GM19452 (cell line): ENCODE measurements around the gene PSMF1.
"Not testable (repeated sequence)": the region's sequence is repeated elsewhere in the genome, so short reads cannot be mapped to it uniquely, and the experiment has no call there.

Experiments
- ATAC-seq: cut with Tn5 transposase; IDR thresholded peaks from one replicate; pipeline ENCODE4 v1.9.1; 2021; ENCODE audit not compliant: unreplicated experiment

PSMF1 gene

DNA sequence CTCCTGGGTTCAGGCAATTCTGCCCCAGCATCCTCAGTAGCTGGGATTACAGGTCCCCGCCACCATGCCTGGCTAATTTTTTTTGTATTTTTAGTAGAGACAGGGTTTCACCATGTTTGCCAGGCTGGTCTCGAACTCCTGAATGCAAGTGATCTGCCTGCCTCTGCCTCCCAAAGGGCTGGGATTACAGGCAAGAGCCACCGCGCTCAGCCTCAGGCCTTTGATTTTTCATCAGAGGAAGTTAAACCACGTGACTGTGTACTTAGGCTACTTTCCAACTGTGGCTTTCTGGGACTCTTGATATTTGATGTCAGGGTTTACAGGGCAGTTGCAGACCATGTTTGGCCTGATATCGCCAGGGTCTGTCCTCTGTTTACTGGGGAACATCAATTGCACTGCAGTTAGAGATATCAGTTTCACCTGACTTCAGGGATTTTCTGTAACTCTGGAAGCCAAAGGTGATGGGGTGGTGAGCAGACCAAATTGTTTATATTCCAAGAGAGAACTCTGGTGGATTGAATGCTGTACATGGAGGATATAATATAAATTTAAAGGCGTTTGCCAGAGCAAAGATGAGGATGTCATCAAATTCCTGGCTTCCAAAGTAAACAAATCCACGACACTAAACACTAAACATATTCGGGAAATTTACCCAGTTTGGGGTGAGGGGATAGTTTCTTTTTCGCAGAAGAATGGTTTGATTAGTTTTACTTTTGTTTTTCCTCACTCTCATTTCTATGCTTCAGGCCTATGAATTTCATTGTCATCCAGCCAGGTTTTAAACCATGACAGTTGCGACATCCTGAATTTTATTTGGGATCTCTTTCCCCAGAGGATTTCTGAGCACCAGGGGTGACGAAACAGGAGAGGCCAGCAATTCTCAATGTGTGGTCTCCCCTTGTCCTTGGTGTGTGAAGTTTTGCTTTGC lies 4.2 kb downstream of the PSMF1 start:
- ATAC-seq, result no peak

DNA sequence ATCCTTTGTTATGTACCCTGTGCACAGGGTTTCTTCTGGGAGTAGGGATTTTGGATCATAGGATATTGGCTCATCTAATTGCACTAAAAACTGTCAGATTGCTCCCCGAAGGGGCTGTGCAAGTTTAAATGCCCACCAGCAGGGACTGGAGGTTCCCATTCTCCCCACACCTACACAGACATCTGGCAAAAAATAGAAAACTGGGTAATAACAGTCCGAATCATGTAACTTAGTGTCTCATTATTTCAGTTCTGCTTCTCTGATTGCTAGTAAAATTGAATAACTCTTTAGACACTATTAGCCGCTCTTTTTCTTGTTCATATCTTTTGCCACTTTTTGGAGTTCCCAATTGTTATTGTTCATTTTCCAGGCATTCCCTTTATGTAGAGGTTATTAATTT lies 5.3 kb downstream of the PSMF1 start:
- no peak for ATAC-seq

DNA sequence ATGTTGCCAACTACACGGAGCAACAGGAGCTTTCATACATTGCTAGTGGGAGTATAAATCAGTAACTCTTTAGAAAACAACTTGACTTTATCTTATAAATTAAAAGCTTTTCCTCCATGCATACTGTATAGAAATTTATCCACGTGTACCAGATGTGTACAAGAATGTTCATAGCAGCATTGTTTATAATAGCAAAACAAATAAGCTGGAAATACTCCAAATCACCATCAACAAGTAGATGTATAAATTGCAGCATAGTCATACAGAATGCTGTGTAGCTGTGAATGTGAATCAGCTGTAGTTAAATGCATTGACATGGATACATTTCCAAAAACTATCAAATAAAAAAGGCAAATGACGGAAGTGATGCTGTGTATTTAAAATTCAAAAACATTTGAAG lies 6.0 kb downstream of the PSMF1 start:
- no peak for ATAC-seq

DNA sequence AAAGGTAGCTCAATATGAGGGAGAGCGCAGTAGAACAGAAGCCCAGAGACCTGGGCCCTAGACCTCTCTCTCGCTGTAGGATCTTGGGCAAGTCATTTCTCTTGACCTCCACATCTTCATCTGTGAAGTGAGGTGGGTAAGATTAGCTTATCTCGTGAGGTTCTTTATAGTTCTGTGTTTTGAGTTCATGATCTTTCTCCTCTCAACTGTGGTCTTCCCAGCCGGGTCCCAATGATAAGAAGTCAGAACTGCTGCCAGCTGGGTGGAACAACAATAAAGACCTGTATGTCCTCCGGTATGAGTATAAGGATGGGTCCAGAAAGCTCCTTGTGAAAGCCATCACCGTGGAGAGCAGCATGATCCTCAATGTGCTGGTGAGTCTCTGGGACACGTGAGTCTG lies 6.9 kb downstream of the PSMF1 start:
- ATAC-seq, result no peak

GRCh38 chr20:1127840-1128239 lies 9.4 kb downstream of the PSMF1 start:
- no peak for ATAC-seq

GRCh38 chr20:1130058-1130694 lies 11.8 kb downstream of the PSMF1 start:
- ATAC-seq, result no peak

DNA sequence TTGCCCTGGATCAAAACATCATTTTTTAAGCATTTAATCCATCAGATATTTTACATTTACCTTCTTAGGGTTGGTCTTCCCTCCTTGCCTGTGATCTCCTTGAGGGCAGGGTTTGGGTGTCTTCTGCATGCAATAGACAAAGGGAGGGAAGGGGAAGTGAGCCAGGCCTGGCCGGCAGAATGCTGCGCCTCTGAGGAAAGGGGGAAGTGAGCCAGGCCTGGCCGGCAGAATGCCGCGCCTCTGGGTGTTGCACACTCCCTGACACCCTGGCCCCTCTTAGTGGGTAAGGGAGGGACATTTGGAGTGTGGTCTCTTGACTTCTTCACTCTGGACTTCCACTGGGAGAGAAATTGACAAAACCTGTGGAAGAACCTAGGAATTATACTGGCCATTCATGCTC lies 12.4 kb downstream of the PSMF1 start:
- ATAC-seq, result no peak

GRCh38 chr20:1131354-1131753 lies 13.0 kb downstream of the PSMF1 start:
- no peak for ATAC-seq

DNA sequence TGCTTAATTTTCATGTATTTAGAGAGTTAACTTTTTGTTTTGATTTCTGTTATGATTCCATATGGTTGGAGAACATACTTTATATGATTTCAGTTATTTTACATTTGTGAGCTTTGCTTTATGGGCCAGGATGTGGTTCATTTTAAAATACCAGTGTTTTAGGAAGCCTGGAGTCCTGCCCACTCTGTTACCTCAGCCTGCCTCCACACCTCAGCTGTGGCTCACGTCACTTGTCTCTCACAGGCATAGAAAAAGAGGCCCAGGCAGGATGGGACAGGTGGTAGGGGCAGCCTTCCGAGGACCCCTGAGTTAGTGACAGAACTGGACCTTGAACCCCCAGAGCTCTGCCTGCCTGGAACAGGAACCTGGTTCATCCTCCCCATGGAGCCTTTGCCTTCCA lies 16.0 kb downstream of the PSMF1 start:
- ATAC-seq, result no peak

GRCh38 chr20:1134836-1135235 lies 16.4 kb downstream of the PSMF1 start:
- no peak for ATAC-seq

DNA sequence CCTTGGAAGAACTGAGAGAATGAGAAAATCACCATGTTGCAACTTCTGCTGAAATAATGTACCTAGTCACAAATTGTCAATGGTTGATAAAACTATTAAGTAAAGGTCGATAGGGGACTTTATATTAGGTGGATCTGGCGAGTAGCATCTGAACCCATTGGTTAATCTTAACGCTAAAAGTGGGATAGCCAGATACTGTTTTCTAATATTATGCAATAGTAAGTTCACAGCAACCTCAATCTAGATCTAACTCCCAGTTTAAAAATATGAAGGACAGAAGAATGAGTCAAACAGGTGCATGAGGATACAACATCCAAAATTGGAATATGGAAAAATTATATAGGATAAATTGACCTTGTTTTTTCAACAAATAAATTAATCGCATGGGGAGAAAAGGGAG lies 18.8 kb downstream of the PSMF1 start:
- no peak for ATAC-seq

DNA sequence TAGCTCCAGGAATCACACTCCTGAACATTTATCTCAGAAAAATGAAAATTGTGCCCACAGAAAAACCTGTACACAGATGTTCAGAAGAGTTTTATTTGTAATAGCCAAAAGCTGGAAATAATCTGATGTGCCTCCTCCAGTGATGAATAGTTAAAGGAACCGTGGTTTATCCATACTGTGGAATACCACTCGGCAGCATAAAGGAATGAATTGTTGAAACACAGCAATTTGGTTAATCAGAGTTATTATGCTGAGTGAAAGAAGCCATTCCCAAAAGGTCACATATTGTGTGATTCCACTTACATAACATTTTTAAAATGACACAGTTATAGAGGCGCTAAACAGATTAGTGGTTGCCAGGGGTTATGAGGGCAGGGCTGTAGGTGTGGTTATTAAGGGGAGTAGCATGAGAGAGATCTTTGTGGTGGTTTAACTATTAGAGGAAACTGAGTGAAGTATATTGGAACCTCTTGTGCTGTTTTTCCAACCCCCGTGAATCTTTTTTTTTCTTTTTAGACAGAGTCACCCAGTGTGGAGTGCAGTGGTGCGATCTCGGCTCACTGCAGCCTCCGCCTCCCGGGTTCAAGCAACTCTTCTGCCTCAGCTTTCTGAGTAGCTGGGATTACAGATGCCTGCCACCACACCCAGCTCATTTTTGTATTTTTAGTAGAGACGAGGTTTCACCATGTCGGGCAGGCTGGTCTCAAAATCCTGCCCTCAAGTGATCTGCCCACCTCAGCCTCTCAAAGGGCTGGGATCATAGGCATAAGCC lies 26.2 kb downstream of the PSMF1 start:
- no peak for ATAC-seq

DNA sequence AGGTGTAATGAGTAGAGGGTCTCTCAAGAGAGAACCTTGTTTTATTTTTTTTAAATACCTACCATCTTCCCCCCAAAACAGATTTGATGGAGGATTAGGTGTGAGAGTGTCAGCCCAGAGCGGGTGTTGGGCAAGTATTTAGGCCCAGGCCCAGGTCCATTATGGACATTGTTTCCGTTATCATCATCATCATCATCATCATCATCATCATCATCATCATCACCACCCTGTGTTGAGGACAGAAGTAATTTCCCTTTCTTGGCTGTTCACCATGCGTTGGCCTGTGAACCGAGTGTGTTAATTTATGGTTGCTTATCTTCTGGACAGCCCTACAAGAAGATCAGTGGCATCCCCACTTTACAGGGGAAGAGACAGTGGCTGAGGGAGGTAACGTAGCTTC lies 28.6 kb downstream of the PSMF1 start:
- ATAC-seq, result no peak

DNA sequence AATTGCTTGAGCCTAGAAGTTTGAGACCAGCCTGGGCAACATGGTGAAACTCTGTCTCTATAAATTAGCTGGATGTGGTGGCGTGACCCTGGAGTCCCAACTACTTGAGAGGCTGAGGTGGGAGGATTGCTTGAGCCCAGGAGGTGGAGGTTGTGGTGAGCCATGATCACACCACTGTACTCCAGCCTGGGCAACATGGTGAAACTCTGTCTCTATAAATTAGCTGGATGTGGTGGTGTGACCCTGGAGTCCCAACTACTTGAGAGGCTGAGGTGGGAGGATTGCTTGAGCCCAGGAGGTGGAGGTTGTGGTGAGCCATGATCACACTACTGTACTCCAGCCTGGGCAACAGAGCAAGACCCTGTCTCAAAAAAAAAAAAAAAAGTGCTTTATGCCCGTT lies 31.4 kb downstream of the PSMF1 start:
- not testable (repeated sequence) for ATAC-seq

DNA sequence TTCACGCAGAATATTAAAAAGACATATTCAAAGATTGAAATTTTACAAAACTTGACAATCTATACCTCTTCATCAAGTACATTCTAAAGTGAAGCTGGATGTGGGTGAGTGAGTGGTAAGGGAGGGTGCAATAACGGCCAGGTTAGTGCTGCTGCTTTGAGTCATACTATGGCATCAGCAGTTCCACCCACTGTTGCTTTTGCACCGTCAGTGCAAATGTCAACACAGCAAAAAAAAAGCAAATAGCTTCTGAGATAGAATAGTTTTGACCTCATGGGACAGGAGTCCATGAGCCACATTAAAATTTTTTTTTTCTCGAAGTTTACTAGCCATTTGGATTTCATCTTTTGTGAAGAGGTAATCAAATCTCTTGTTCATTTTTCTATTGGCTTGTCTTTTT lies 31.8 kb downstream of the PSMF1 start:
- ATAC-seq, result no peak

- ATAC-seq, result no peak
These were observed 32.6 kb downstream of the PSMF1 start for GRCh38 chr20:1150968-1151367.

DNA sequence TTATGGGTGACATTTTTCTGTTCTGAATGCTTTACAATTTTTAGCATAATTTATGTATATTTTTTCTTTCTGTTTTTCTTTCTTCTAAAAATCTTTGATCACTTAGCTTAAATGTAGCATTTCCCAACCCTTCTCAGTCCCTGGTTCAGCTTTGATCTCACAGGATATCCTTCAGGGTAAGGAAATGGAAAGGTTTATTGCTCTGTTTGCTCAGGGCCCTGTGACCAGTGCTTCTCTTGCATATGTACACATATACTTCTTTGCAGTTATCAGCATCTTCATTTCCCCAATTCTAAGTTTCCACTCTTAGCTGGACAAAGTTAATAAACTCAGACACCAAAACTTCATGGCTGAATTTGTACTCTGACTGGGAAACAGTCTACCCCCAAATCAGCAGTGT lies 35.8 kb downstream of the PSMF1 start:
- ATAC-seq, result no peak

GRCh38 chr20:1154691-1155090 lies 36.3 kb downstream of the PSMF1 start:
- ATAC-seq, result no peak

- ATAC-seq, result no peak
These were observed 36.9 kb downstream of the PSMF1 start for GRCh38 chr20:1155342-1155741.

GRCh38 chr20:1160496-1160895 lies 42.1 kb downstream of the PSMF1 start:
- ATAC-seq, result no peak

DNA sequence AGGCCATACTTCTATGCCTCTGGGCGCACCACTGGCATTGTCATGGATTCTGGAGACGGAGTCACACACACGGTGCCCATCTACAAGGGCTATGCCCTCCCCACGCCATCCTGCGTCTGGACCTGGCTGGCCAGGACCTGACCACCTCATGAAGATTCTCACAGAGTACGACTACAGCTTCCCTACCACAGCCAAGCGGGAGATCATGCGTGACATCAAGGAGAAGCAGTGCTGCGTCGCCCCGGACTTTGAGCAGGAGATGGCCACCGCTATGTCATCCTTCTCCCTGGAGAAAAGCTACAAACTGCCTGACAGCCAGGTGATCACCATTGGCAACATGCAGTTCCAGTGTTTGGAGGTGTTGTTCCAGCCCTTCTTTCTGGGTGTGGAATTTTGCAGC lies 42.6 kb downstream of the PSMF1 start:
- ATAC-seq, result no peak

DNA sequence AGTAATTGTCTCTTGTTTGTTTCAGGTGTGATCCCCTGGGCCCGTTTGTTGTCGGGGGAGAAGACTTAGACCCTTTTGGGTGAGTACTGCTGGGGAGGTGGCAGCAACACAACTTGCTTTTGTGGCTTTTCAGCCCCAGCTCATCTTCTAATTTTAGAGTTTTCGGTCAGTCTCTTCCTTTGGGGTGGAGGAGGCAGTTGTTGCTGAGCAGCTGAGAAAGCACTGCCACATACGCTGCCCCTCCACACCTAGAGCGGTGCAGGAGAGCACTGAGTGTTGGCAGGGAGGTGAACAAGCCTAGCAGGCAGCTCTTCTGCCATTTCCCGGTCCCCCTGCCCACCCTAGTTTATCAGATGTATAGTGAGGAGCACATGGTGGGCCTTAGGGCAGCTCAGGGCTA lies 44.7 kb downstream of the PSMF1 start:
- ATAC-seq, result no peak
